Thyroid gland (tissue), 4 donors: ENCODE measurements around the gene PTPN9.

ENCODE experiments used
- CTCF ChIP-seq, 6 experiments: fragments of 200-600 bp in 3 of 6; fragments of 450-650 bp in 3 of 6; sonication (generic) in 3 of 6; IDR thresholded peaks; one replicate each; pipeline ENCODE4 v1.5.1; 2016 to 2019; ENCODE audit warnings: antibody characterized with exemption in 6 of 6, mild to moderate bottlenecking in 2 of 6, inconsistent platforms in 1 of 6, moderate library complexity in 1 of 6
- POLR2A ChIP-seq, 2 donors: fragments of 450-650 bp; IDR thresholded peaks; one replicate each; pipeline ENCODE4 v1.6.1; 2017; ENCODE audit warnings: antibody characterized with exemption in 2 of 2, mild to moderate bottlenecking in 2 of 2, moderate library complexity in 1 of 2

GRCh38 chr15:75616766-75617165 lies 37.7 kb upstream of the PTPN9 start:
- TF ChIP-seq CTCF (IDR thresholded peaks at IDR 0.05), result no peak
- TF ChIP-seq POLR2A (IDR thresholded peaks at IDR 0.05), result no peak
